ENCODE measurements around the gene SUGP1.

- TF ChIP-seq CTCF (IDR thresholded peaks at IDR 0.05) (no peak), POLR2A (IDR thresholded peaks at IDR 0.05) (no peak)
Measured at GRCh38 chr19:19319732-19320360, 463 bp downstream of the SUGP1 start.

Measured in gastroesophageal sphincter (tissue), 3 donors.